Brain microvascular endothelial cell (primary cell): ENCODE results near the gene GLOD4.
"Not testable (repeated sequence)": the region's sequence is repeated elsewhere in the genome, so short reads cannot be mapped to it uniquely, and the experiment has no call there.

ENCODE experiments used
- DNase-seq: peaks from one replicate; pipeline ENCODE4 v3.0.0-alpha.2; 2020
- H3K27ac ChIP-seq: fragments of 250-450 bp; sonication (Bioruptor Pico); 2 replicates; pipeline ENCODE4 v1.5.1; 2020; ENCODE audit warnings: mild to moderate bottlenecking, moderate library complexity
- H3K27me3 ChIP-seq: fragments of 250-450 bp; sonication (Bioruptor Pico); replicated peaks from 2 replicates; pipeline ENCODE4 v1.5.1; 2020; ENCODE audit warnings: mild to moderate bottlenecking
- H3K36me3 ChIP-seq: fragments of 250-450 bp; sonication (Bioruptor Pico); replicated peaks from 2 replicates; pipeline ENCODE4 v1.5.1; 2020; ENCODE audit warnings: mild to moderate bottlenecking
- H3K4me3 ChIP-seq: 2 replicates; pipeline ENCODE4 v1.5.1; 2011; ENCODE audit warnings: low read depth, mild to moderate bottlenecking, control low read depth, low read length, moderate library complexity
- CTCF ChIP-seq: IDR thresholded peaks from 2 replicates; pipeline ENCODE4 v1.5.1; 2011; ENCODE audit warnings: low read depth, mild to moderate bottlenecking, moderate library complexity, low read length, control low read depth, inconsistent platforms; ENCODE audit errors: missing control alignments
- in situ Hi-C: cut with HindIII; loops from 2 replicates; pipeline ENCODE4 v1.10.0; 2017; ENCODE audit warnings: low sequenced_read_pairs, low pct_ligation_motif_present

The GLOD4 gene

GRCh38 chr17:794876-795275 is 12.8 kb upstream of the GLOD4 start:
- Histone ChIP-seq H3K4me3 (peak overlapping the region; percentile 30), H3K36me3 (peaks cover 13% of the 10 kb centered on the region), H3K27ac (no peak overlapping the region), H3K27me3 (no peaks in the 10 kb centered on the region)
- in situ Hi-C loops: loop anchor here (25.0 kb wide), 1 partner anchor 192 kb away; the partner anchor contains the start of genes NXN and TIMM22
- TF ChIP-seq CTCF: peak; percentile 88
- DNase-seq: peak; percentile 60

GRCh38 chr17:792277-792676 is 10.2 kb upstream of the GLOD4 start:
- TF ChIP-seq CTCF: no peak
- H3K36me3 ChIP-seq: peaks cover 24% of the 10 kb centered on the region
- in situ Hi-C loops: loop anchor here (25.0 kb wide), 1 partner anchor 195 kb away; the partner anchor contains the start of genes NXN and TIMM22
- H3K27ac ChIP-seq: no peak overlapping the region
- H3K27me3 ChIP-seq: no peaks in the 10 kb centered on the region
- no peak overlapping the region for H3K4me3 ChIP-seq
- DNase-seq: no peak

- in situ Hi-C loops: loop anchor here (25.0 kb wide), 1 partner anchor 195 kb away; the partner anchor contains the start of genes NXN and TIMM22
- DNase-seq: no peak
- H3K27me3 ChIP-seq: no peaks in the 10 kb centered on the region
- peaks cover 24% of the 10 kb centered on the region for H3K36me3 ChIP-seq
- no peak overlapping the region for H3K27ac ChIP-seq
- TF ChIP-seq CTCF: no peak
- H3K4me3 ChIP-seq: no peak overlapping the region
Measured at GRCh38 chr17:791829-792228, 9.7 kb upstream of the GLOD4 start.

- not testable (repeated sequence) for DNase-seq, H3K27ac ChIP-seq, H3K4me3 ChIP-seq, H3K27me3 ChIP-seq
- in situ Hi-C loops: loop anchor here (25.0 kb wide), 1 partner anchor 196 kb away; the partner anchor contains the start of genes NXN and TIMM22
- peaks cover 24% of the 10 kb centered on the region for H3K36me3 ChIP-seq
Measured at GRCh38 chr17:790874-791247, 8.8 kb upstream of the GLOD4 start.

- peak; percentile 32 for DNase-seq
- H3K36me3 ChIP-seq: peaks cover 24% of the 10 kb centered on the region
- in situ Hi-C loops: loop anchor here (25.0 kb wide), 1 partner anchor 197 kb away; the partner anchor contains the start of genes NXN and TIMM22
- not testable (repeated sequence) for H3K27me3 ChIP-seq, H3K4me3 ChIP-seq, H3K27ac ChIP-seq
Measured at GRCh38 chr17:789931-790873, 8.1 kb upstream of the GLOD4 start.

- no peaks in the 10 kb centered on the region for H3K27me3 ChIP-seq
- no peak for DNase-seq
- in situ Hi-C loops: loop anchor here (25.0 kb wide), 1 partner anchor 198 kb away; the partner anchor contains the start of genes NXN and TIMM22
- no peak overlapping the region for H3K4me3 ChIP-seq
- H3K36me3 ChIP-seq: peaks cover 24% of the 10 kb centered on the region
- H3K27ac ChIP-seq: no peak overlapping the region
- TF ChIP-seq CTCF: no peak
Measured at GRCh38 chr17:789160-789840, 7.2 kb upstream of the GLOD4 start.
